ENCODE results near the gene SLC16A10. TPM values are rescaled to one million over a fixed set of nuclear protein-coding genes. Genes with fewer than 3 reads are reported as not detected.
A peak's percentile ranks its signal among the peaks of the same experiment; 100 is the strongest.

The SLC16A10 gene
- polyA plus RNA-seq, 3 donors: 0.05 to 0.15 TPM; not detected in 1

- Histone ChIP-seq H3K4me1 (ENCODE audit: control insufficient read depth in 1 of 2, insufficient read depth in 2 of 2, low read length in 2 of 2) (no peaks in the 10 kb centered on the region), H4K20me1 (ENCODE audit: insufficient read depth, low read length) (no peaks in the 10 kb centered on the region), H2AFZ (ENCODE audit: insufficient read depth, low read depth, low read length, poor library complexity, severe bottlenecking) (no peak overlapping the region), H3K9me3 (replicated peaks in 1 of 2; ENCODE audit: control insufficient read depth in 1 of 2, insufficient read depth in 1 of 2, low read length in 2 of 2) (no peaks in the 10 kb centered on the region), H3K9ac (ENCODE audit: insufficient read depth, low read length, poor library complexity, severe bottlenecking) (no peak overlapping the region), H3K27ac (ENCODE audit: low read depth in 1 of 2, low read length in 2 of 2) (no peak overlapping the region), H3K4me2 (replicated peaks; ENCODE audit: extremely low read depth, low read length, poor library complexity, severe bottlenecking) (no peak overlapping the region), H3K79me2 (ENCODE audit: insufficient read depth, low read length) (no peaks in the 10 kb centered on the region), H3K36me3 (replicated peaks in 1 of 2; ENCODE audit: control insufficient read depth in 1 of 2, insufficient read depth in 2 of 2, low read length in 2 of 2) (no peaks in the 10 kb centered on the region), H3K4me3 (replicated peaks in 1 of 3; ENCODE audit: low read depth in 2 of 3, low read length in 3 of 3) (no peak overlapping the region), H3K27me3 (ENCODE audit: control insufficient read depth in 2 of 2, insufficient read depth in 2 of 2, low read length in 2 of 2) (no peaks in the 10 kb centered on the region)
- 100% methylated on average over 1 of the region's 2 CpGs for WGBS (ENCODE audit: insufficient coverage)
- intact Hi-C loops (cut with micrococcal nuclease): loop anchor here in 1 of 2 donors (2.0 kb wide), 1 partner anchor 152 kb away; no protein-coding TSS in a partner anchor
- no peak for TF ChIP-seq CTCF (IDR thresholded peaks at IDR 0.05)
- no peaks in the 10 kb centered on the region for H3K4me1 Mint-ChIP-seq
- H3K27ac Mint-ChIP-seq: no peak overlapping the region
- H3K36me3 Mint-ChIP-seq: no peaks in the 10 kb centered on the region
- no peak for DNase-seq
- peaks cover 0 to 4% (median 1%) of the 10 kb centered on the region in 3 donors for H3K27me3 Mint-ChIP-seq (ENCODE audit: low read depth in 3 of 3)
- peaks cover 0 to 1% (median 0%) of the 10 kb centered on the region in 7 donors for H3K9me3 Mint-ChIP-seq
- H3K4me3 Mint-ChIP-seq: no peak overlapping the region
Measured at GRCh38 chr6:111208933-111209332, 121.6 kb downstream of the SLC16A10 start.

- Histone ChIP-seq H3K4me2 (replicated peaks; ENCODE audit: extremely low read depth, low read length, poor library complexity, severe bottlenecking) (no peak overlapping the region), H3K9ac (ENCODE audit: insufficient read depth, low read length, poor library complexity, severe bottlenecking) (no peak overlapping the region), H3K27ac (ENCODE audit: low read depth in 1 of 2, low read length in 2 of 2) (no peak overlapping the region), H3K36me3 (replicated peaks in 1 of 2; ENCODE audit: control insufficient read depth in 1 of 2, insufficient read depth in 2 of 2, low read length in 2 of 2) (no peaks in the 10 kb centered on the region), H3K79me2 (ENCODE audit: insufficient read depth, low read length) (no peaks in the 10 kb centered on the region), H3K9me3 (replicated peaks in 1 of 2; ENCODE audit: control insufficient read depth in 1 of 2, insufficient read depth in 1 of 2, low read length in 2 of 2) (no peaks in the 10 kb centered on the region), H3K27me3 (ENCODE audit: control insufficient read depth in 2 of 2, insufficient read depth in 2 of 2, low read length in 2 of 2) (no peaks in the 10 kb centered on the region), H2AFZ (ENCODE audit: insufficient read depth, low read depth, low read length, poor library complexity, severe bottlenecking) (no peak overlapping the region), H3K4me1 (ENCODE audit: control insufficient read depth in 1 of 2, insufficient read depth in 2 of 2, low read length in 2 of 2) (no peaks in the 10 kb centered on the region), H4K20me1 (ENCODE audit: insufficient read depth, low read length) (no peaks in the 10 kb centered on the region), H3K4me3 (replicated peaks in 1 of 3; ENCODE audit: low read depth in 2 of 3, low read length in 3 of 3) (no peak overlapping the region)
- peak; percentile 38 to 63 (median 45) for DNase-seq
- peak overlapping the region in 1 of 7 donors; percentile 42 for H3K27ac Mint-ChIP-seq
- peaks cover 0 to 4% (median 1%) of the 10 kb centered on the region in 3 donors for H3K27me3 Mint-ChIP-seq (ENCODE audit: low read depth in 3 of 3)
- no peaks in the 10 kb centered on the region for H3K36me3 Mint-ChIP-seq
- H3K9me3 Mint-ChIP-seq: peaks cover 0 to 1% (median 0%) of the 10 kb centered on the region in 7 donors
- no peak overlapping the region for H3K4me3 Mint-ChIP-seq
- no peaks in the 10 kb centered on the region for H3K4me1 Mint-ChIP-seq
- 65% methylated on average over 1 of the region's 1 CpG for WGBS (ENCODE audit: insufficient coverage)
- peak; percentile 77 for TF ChIP-seq CTCF (IDR thresholded peaks at IDR 0.05)
- intact Hi-C loops (cut with micrococcal nuclease): loop anchor here (2.0 to 5.0 kb wide), 2 partner anchors 153 to 198 kb away; no protein-coding TSS in a partner anchor
Measured at GRCh38 chr6:111210194-111210728, 123.0 kb downstream of the SLC16A10 start.

All from CD14-positive monocyte (primary cell).